Measurements from ENCODE around the gene ATP8A1. TPM values are rescaled to one million over a fixed set of nuclear protein-coding genes. Genes with fewer than 3 reads are reported as not detected.
"Not testable (repeated sequence)": the region's sequence is repeated elsewhere in the genome, so short reads cannot be mapped to it uniquely, and the experiment has no call there.

The ATP8A1 gene
- 2.9 and 4.3 TPM in 2 replicates for total RNA-seq

- peak; percentile 12 for TF ChIP-seq CTCF (conservative IDR thresholded peaks at IDR 0.05; ENCODE audit: low read depth, low read length)
- no peak for DNase-seq (ENCODE audit: low read depth)
Measured at GRCh38 chr4:42656944-42657792, at the start of gene ATP8A1. TSS of gene ATP8A1 (minus strand) at chr4:42657105. CDS start at chr4:42656873, 232 bp downstream.

GRCh38 chr4:42706086-42706485 lies 49.2 kb upstream of the ATP8A1 start:
- no peak for TF ChIP-seq CTCF (conservative IDR thresholded peaks at IDR 0.05; ENCODE audit: low read depth, low read length)
- no peak overlapping the region for H3K4me3 ChIP-seq (ENCODE audit: low read depth, low read length)
- DNase-seq (ENCODE audit: low read depth): no peak

More at GRCh38 chr4:42656944-42657792, at the start of gene ATP8A1:
- H3K4me3 ChIP-seq (ENCODE audit: low read depth, low read length): peak within 1 kb of the TSS; percentile 77

GRCh38 chr4:42703813-42704212 lies 46.9 kb upstream of the ATP8A1 start:
- no peak for DNase-seq (ENCODE audit: low read depth)
- no peak for TF ChIP-seq CTCF (conservative IDR thresholded peaks at IDR 0.05; ENCODE audit: low read depth, low read length)
- no peak overlapping the region for H3K4me3 ChIP-seq (ENCODE audit: low read depth, low read length)

GRCh38 chr4:42702895-42703294 lies 46.0 kb upstream of the ATP8A1 start:
- no peak for DNase-seq (ENCODE audit: low read depth)
- no peak overlapping the region for H3K4me3 ChIP-seq (ENCODE audit: low read depth, low read length)
- TF ChIP-seq CTCF (conservative IDR thresholded peaks at IDR 0.05; ENCODE audit: low read depth, low read length): no peak

GRCh38 chr4:42701780-42702179 lies 44.9 kb upstream of the ATP8A1 start:
- not testable (repeated sequence) for DNase-seq (ENCODE audit: low read depth); H3K4me3 ChIP-seq (ENCODE audit: low read depth, low read length)

- TF ChIP-seq CTCF (conservative IDR thresholded peaks at IDR 0.05; ENCODE audit: low read depth, low read length): no peak
Measured at GRCh38 chr4:42690537-42690936, 33.6 kb upstream of the ATP8A1 start.

GRCh38 chr4:42683393-42683792 lies 26.5 kb upstream of the ATP8A1 start:
- TF ChIP-seq CTCF (conservative IDR thresholded peaks at IDR 0.05; ENCODE audit: low read depth, low read length): no peak
- no peak for DNase-seq (ENCODE audit: low read depth)
- no peak overlapping the region for H3K4me3 ChIP-seq (ENCODE audit: low read depth, low read length)

More at GRCh38 chr4:42690537-42690936, 33.6 kb upstream of the ATP8A1 start:
- no peak overlapping the region for H3K4me3 ChIP-seq (ENCODE audit: low read depth, low read length)
- DNase-seq (ENCODE audit: low read depth): no peak
